ENCODE measurements around the gene ZSCAN5A. TPM values are rescaled to one million over a fixed set of nuclear protein-coding genes. Genes with fewer than 3 reads are reported as not detected.

ZSCAN5A gene
- total and polyA plus RNA-seq, 2 experiments from 2014 or later = 4.2 to 4.4 TPM

- peaks cover 4% of the 10 kb centered on the region; the same call in 1 of the 2 replicates for H3K27me3 ChIP-seq (replicated peaks; ENCODE audit: insufficient read depth)
Observed at GRCh38 chr19:56174086-56174485, 140.6 kb downstream of the ZSCAN5A start.

More at GRCh38 chr19:56174086-56174485, 140.6 kb downstream of the ZSCAN5A start:
- Histone ChIP-seq H3K4me3 (no peak overlapping the region), H3K27ac (no peak overlapping the region), H2AFZ (no peak overlapping the region), H3K9me3 (ENCODE audit: low read depth) (no peaks in the 10 kb centered on the region), H3K4me2 (ENCODE audit: unreplicated experiment) (no peak overlapping the region), H3K4me1 (ENCODE audit: insufficient read depth) (no peaks in the 10 kb centered on the region), H3K36me3 (ENCODE audit: low read depth) (no peaks in the 10 kb centered on the region), H3K9ac (no peak overlapping the region), H3K9me2 (ENCODE audit: insufficient read depth) (no peaks in the 10 kb centered on the region), H4K20me1 (ENCODE audit: insufficient read depth) (no peaks in the 10 kb centered on the region), H3F3A (ENCODE audit: insufficient read depth) (no peaks in the 10 kb centered on the region), H3K79me2 (ENCODE audit: insufficient read depth) (no peaks in the 10 kb centered on the region)
- TF ChIP-seq EZH2phosphoT487 (IDR thresholded peaks at IDR 0.05; ENCODE audit: insufficient read depth, low read depth) (no peak), EZH2 (IDR thresholded peaks at IDR 0.05; ENCODE audit: insufficient read depth, poor library complexity, severe bottlenecking) (no peak)
- WGBS, 2 experiments (ENCODE audit: low coverage in 1 of 2, low lambda C conversion rate in 2 of 2, missing lambda C conversion rate in 2 of 2) = 1 to 2% methylated on average over 6 to 9 of the region's 9 CpGs
- in situ Hi-C loops (cut with MboI) = loop anchor here (5.0 kb wide), 1 partner anchor 102 kb away; no protein-coding TSS in a partner anchor
- no peak for DNase-seq

Small RNA genes lying within 50 kb of the gene (small RNA-seq; reads per million reads assigned to genes)
- gene RF00019 (ENCODE audit: low read depth, low replicate concordance) = not detected

Other genes with a start within 250 kb of the ZSCAN5A start
- gene ZNF787, start 193.5 kb downstream of the ZSCAN5A start, total RNA-seq (2014; rRNA removed; shearing (Covaris generic)) = 19.5 and 21.4 TPM in 2 replicates
- 1.5 and 1.7 TPM in 2 replicates for gene ZNF787, start 193.5 kb downstream of the ZSCAN5A start, polyA plus RNA-seq (2016; fragmentation: Nextera tagmentation; extraction: Ambion mirVana)
- gene ZNF444, start 173.6 kb downstream of the ZSCAN5A start, total RNA-seq (2014; rRNA removed; shearing (Covaris generic)) = 21.8 and 25.3 TPM in 2 replicates
- gene ZNF444, start 173.6 kb downstream of the ZSCAN5A start, polyA plus RNA-seq (2016; fragmentation: Nextera tagmentation; extraction: Ambion mirVana) = 7.7 and 9.6 TPM in 2 replicates
- not detected in 2 replicates for gene GALP, start 138.8 kb downstream of the ZSCAN5A start, total RNA-seq (2014; rRNA removed; shearing (Covaris generic))
- not detected in 2 replicates for gene GALP, start 138.8 kb downstream of the ZSCAN5A start, polyA plus RNA-seq (2016; fragmentation: Nextera tagmentation; extraction: Ambion mirVana)
- gene ZSCAN5B, start 117.1 kb downstream of the ZSCAN5A start, total RNA-seq (2014; rRNA removed; shearing (Covaris generic)) = not detected in 2 replicates
- gene ZSCAN5B, start 117.1 kb downstream of the ZSCAN5A start, polyA plus RNA-seq (2016; fragmentation: Nextera tagmentation; extraction: Ambion mirVana) = not detected in 2 replicates
- gene ZSCAN5C, start 112.6 kb downstream of the ZSCAN5A start, total RNA-seq (2014; rRNA removed; shearing (Covaris generic)) = not detected in 2 replicates
- not detected in 2 replicates for gene ZSCAN5C, start 112.6 kb downstream of the ZSCAN5A start, polyA plus RNA-seq (2016; fragmentation: Nextera tagmentation; extraction: Ambion mirVana)
- not detected in 2 replicates for gene EDDM13, start 42.1 kb downstream of the ZSCAN5A start, total RNA-seq (2014; rRNA removed; shearing (Covaris generic))
- not detected in 2 replicates for gene EDDM13, start 42.1 kb downstream of the ZSCAN5A start, polyA plus RNA-seq (2016; fragmentation: Nextera tagmentation; extraction: Ambion mirVana)
- gene ZNF582, start 78.7 kb upstream of the ZSCAN5A start, total RNA-seq (2014; rRNA removed; shearing (Covaris generic)) = 4.2 TPM in 2 replicates
- 4.8 and 5.0 TPM in 2 replicates for gene ZNF582, start 78.7 kb upstream of the ZSCAN5A start, polyA plus RNA-seq (2016; fragmentation: Nextera tagmentation; extraction: Ambion mirVana)
- gene ZNF583, start 89.5 kb upstream of the ZSCAN5A start, total RNA-seq (2014; rRNA removed; shearing (Covaris generic)) = 6.7 and 8.0 TPM in 2 replicates
- gene ZNF583, start 89.5 kb upstream of the ZSCAN5A start, polyA plus RNA-seq (2016; fragmentation: Nextera tagmentation; extraction: Ambion mirVana) = 5.7 and 6.1 TPM in 2 replicates
- gene ZNF667, start 162.5 kb upstream of the ZSCAN5A start, total RNA-seq (2014; rRNA removed; shearing (Covaris generic)) = 5.3 and 5.6 TPM in 2 replicates
- 8.4 and 9.2 TPM in 2 replicates for gene ZNF667, start 162.5 kb upstream of the ZSCAN5A start, polyA plus RNA-seq (2016; fragmentation: Nextera tagmentation; extraction: Ambion mirVana)
- gene ZNF471, start 193.0 kb upstream of the ZSCAN5A start, total RNA-seq (2014; rRNA removed; shearing (Covaris generic)) = 4.7 and 6.1 TPM in 2 replicates
- gene ZNF471, start 193.0 kb upstream of the ZSCAN5A start, polyA plus RNA-seq (2016; fragmentation: Nextera tagmentation; extraction: Ambion mirVana) = 3.4 and 3.6 TPM in 2 replicates
- 5.1 and 5.6 TPM in 2 replicates for gene ZFP28, start 224.1 kb upstream of the ZSCAN5A start, total RNA-seq (2014; rRNA removed; shearing (Covaris generic))
- 5.8 and 7.1 TPM in 2 replicates for gene ZFP28, start 224.1 kb upstream of the ZSCAN5A start, polyA plus RNA-seq (2016; fragmentation: Nextera tagmentation; extraction: Ambion mirVana)

All from GM23248 (cell line).